T-helper 1 cell treated with Interleukin-12 subunit alpha and Interleukin-12 subunit beta and Interleukin-4 antibody, amounts not matched to agents 30 ng/mL and 1 ng/mL, for 36 hours (primary cell): Measurements from ENCODE around the gene ARPC4. TPM values are rescaled to one million over a fixed set of nuclear protein-coding genes. Genes with fewer than 3 reads are reported as not detected.

Experiments used
- intact Hi-C: fragments of 100-400 bp; cut with micrococcal nuclease; formaldehyde crosslinking; loops from one replicate; pipeline ENCODE4 v1.15.1; 2024
- total RNA-seq: library from RNA; stranded (reverse); gene quantifications from 2 replicates; pipeline ENCODE4 v1.2.3, GENCODE V29; 2022

ARPC4 gene
- 292 and 298 TPM in 2 replicates for total RNA-seq

GRCh38 chr3:9792405-9793160 is at the start of gene ARPC4, which contains the start of gene TADA3:
Gene ARPC4, plus strand, starts transcription at chr3:9793082. Its CDS starts 40 bp downstream, at chr3:9793122.
Gene TADA3, minus strand, starts transcription at chr3:9792473. Its CDS starts 1,007 bp downstream, at chr3:9791466.
- intact Hi-C loops: loop anchor here (1.0 to 2.0 kb wide), 19 partner anchors 12 to 529 kb away; partner anchors contain the start of genes BRK1, BRPF1, CRELD1 and EMC3

- intact Hi-C loops: no loop called here
Observed at GRCh38 chr3:9743548-9743947, 49.3 kb upstream of the ARPC4 start.

GRCh38 chr3:9744162-9744561 is 48.7 kb upstream of the ARPC4 start:
- intact Hi-C loops: no loop called here

GRCh38 chr3:9745521-9745920 is 47.4 kb upstream of the ARPC4 start:
- intact Hi-C loops: no loop called here

- intact Hi-C loops: no loop called here
Observed at GRCh38 chr3:9746330-9746729, 46.6 kb upstream of the ARPC4 start.

GRCh38 chr3:9747267-9747666 is 45.6 kb upstream of the ARPC4 start:
- intact Hi-C loops: no loop called here

GRCh38 chr3:9748031-9748430 is 44.9 kb upstream of the ARPC4 start:
- intact Hi-C loops: no loop called here

DNA sequence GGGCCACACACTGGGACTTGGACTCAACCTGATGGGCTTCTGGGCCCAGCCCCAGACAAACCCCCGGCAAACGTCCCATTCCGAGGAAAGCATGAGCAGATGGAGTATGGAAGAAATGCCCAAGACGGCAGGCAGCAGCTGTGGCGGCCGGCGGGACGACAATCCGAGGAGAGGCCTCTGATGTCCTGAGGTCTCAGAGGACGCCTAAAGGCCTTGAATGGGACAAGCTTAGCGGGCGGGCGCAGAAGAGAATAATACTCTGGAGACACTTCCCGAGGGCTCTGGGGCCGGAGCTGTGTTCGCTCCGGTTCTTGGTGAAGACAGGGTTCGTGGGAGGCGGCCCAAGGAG is 43.6 kb upstream of the ARPC4 start:
- intact Hi-C loops: loop anchor here (1.0 kb wide), 4 partner anchors 60 to 786 kb away; partner anchors contain the start of genes JAGN1 and RAD18

DNA sequence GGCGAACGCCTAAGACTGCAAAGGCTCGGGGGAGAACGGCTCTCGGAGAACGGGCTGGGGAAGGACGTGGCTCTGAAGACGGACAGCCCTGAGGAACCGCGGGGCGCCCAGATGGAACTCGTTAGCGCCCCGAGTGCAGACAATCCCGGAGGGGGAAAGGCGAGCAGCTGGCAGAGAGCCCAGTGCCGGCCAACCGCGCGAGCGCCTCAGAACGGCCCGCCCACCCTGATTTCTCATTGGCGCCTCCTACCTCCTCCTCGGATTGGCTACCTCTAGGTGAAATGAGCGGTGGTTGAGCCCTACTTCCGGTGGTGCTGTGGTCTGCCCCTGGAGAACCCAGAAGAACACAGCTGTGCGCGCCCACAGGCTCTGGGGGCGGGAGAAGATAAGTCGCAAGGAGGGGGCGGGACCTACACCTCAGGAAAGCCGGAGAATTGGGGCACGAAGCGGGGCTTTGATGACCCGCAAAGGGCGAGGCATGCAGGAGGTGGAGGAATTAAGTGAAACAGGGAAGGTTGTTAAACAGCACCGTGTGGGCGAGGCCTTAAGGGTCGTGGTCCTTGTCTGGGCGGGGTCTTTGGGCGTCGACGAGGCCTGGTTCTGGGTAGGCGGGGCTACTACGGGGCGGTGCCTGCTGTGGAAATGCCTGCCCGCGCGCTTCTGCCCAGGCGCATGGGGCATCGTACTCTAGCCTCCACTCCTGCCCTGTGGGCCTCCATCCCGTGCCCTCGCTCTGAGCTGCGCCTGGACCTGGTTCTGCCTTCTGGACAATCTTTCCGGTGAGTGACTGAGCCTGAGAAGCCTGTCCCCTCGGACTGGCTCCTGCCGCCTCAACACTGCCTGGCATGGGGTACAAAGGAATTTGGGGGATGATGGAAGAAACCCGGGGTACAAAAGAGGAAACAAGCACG is 43.0 kb upstream of the ARPC4 start, which contains the start of gene OGG1:
TSS of gene OGG1 (plus strand) at position 308 of the 911 bp plus-strand sequence. CDS start at position 643, 335 bp downstream.
- intact Hi-C loops: loop anchor here (1.0 to 5.0 kb wide), 17 partner anchors 19 to 787 kb away; partner anchors contain the start of genes BRK1, BRPF1, CAMK1 and CRELD1

- intact Hi-C loops: loop anchor here (1.0 to 5.0 kb wide), 13 partner anchors 19 to 572 kb away; partner anchors contain the start of genes BRK1, BRPF1, CAMK1 and CRELD1
Observed at GRCh38 chr3:9750556-9751411, 42.1 kb upstream of the ARPC4 start.

GRCh38 chr3:9754678-9755077 is 38.2 kb upstream of the ARPC4 start:
- intact Hi-C loops: loop anchor here (5.0 kb wide), 2 partner anchors 258 to 568 kb away; partner anchors contain the start of gene SEC13

GRCh38 chr3:9757427-9757826 is 35.5 kb upstream of the ARPC4 start:
- intact Hi-C loops: no loop called here

DNA sequence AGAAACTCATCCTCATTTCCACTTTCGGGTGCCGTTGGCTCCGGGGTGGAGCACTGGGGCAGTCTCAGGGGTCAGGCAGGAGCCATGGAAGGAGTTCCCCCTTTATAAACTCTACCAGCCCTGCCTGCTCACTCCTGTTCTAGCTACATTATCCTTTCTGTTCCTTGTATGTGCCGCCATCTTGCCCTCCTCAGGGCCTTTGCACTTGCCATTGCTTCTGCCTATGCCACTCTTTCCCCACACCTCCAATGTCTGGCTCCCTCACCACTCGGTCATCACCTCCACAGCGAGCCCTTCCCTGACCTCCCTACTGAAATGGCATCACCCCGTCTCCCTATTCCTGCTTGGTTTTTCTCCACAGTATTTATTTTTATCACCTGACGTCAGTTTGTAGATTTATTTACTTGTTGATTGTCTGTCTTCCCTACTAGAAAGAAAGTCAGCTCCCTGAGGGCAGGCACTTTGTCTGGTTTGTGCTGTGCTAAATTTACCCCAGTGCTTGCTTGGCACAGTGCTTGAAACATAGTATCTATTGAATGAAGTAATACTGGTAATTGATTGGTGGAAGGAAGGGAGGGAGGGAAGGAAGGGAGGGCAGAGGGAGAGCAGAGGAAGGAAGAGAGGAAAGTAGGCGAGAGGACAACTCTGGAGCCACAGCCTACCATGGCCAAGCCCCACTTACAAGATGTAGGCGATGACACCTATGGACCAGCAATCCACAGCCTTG is 31.9 kb upstream of the ARPC4 start:
- intact Hi-C loops: no loop called here

DNA sequence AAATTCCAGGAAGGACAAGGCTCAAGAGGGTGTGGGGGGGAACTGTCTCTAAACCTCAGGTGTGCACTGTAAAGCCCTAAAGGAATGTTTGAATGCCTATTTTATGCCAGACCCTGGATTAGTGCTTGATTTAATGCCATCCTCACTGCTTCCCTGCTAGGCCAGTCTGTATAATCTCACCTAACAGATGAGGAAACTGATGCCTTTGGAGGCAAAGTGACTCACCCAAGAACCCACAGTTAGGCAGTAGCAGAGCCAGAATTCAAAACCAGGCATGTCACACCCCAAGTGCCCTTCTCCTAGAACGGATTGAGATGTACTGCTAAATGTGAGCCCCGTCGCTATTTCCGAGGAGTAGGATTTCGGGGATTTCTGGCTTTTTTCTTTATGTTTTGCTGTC is 31.0 kb upstream of the ARPC4 start:
- intact Hi-C loops: no loop called here

DNA sequence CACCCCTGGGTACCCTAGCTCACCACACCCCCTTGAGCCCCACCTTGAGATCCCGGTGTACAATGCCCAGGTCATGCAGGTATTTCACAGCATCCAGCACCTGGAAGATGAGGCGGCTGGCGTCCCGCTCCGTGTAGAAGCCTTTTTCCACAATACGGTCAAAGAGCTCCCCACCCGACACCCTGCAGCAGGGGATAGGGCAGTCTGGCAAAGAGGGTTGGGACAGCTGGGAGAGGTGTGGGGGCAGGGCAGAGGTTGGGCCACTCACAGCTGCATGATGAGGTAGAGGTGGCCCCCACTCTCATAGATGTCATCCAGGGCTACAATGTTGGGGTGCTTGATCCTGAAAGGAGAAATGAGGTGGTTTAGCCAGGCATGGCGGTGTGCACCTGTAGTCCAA is 30.0 kb upstream of the ARPC4 start:
- intact Hi-C loops: no loop called here

- intact Hi-C loops: no loop called here
Observed at GRCh38 chr3:9765865-9766264, 27.0 kb upstream of the ARPC4 start.

GRCh38 chr3:9767418-9767817 is 25.5 kb upstream of the ARPC4 start:
- intact Hi-C loops: no loop called here

GRCh38 chr3:9768141-9768775 is 24.6 kb upstream of the ARPC4 start:
- intact Hi-C loops: no loop called here

GRCh38 chr3:9769012-9769411 is 23.9 kb upstream of the ARPC4 start:
- intact Hi-C loops: loop anchor here (1.0 kb wide), 1 partner anchor 19 kb away; no protein-coding TSS in a partner anchor
